NOMO-1 (cell line): Measurements from ENCODE around the gene PFN3.

Experiments
- DNase-seq, 2 experiments: peaks; one replicate each; lab custom pipeline; 2025; ENCODE audit not compliant: unreplicated experiment in 2 of 2; lab: John Stamatoyannopoulos, UW

PFN3 gene

DNA sequence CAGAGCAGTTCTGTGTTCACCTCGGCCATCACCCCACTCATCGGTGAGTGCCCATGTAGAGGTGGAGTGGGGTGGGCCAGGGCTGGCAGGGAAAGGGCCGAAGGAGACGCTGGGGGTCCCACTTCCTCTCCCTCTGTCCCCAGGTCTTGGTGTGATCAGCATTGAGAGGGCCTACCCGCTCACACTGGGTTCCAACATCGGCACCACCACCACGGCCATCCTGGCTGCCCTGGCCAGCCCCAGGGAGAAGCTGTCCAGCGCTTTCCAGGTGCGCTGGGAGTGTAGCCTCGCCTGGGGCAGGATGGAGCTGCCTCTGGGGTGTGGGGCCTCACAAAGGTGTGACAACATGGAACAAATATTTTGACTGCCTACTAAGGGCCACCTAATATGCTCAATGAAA is 3.7 kb downstream of the PFN3 start:
- DNase-seq, result no peak

DNA sequence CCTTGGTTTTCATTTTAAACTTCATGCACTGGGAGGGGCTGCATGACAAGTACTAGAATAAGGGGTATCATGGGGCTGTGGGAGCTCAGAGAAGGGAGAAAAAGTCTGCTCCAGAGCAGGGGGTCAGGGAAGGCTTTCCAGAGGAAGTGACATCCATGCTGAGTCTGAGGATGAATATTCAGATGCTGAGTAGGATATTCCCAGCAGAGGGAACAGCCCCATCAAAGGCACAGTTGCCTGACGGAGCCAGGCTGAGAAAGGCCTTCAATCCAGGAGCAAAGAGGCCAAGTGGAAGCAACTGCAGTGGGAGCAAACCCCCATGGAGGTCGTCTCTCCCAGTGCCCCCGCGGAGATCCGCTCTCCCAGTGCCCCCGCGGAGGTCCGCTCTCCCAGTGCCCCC is 4.4 kb downstream of the PFN3 start:
- DNase-seq, result no peak

DNA sequence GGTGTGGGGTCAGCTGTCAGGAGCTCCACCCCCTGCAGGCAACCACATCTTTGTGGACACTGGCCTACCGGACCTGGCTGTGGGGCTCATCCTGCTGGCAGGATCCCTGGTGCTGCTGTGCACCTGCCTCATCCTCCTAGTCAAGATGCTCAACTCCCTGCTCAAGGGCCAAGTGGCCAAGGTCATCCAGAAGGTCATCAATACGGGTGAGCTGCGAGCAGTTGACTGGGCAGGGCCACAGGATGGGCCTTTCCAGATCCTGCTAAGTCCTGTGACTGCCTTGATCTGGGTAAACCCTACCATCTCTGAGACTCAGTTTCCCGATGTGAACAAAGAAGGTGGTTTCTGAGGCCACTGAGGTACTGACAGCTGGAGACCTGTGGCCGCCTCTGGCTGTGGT is 6.5 kb downstream of the PFN3 start:
- no peak for DNase-seq

DNA sequence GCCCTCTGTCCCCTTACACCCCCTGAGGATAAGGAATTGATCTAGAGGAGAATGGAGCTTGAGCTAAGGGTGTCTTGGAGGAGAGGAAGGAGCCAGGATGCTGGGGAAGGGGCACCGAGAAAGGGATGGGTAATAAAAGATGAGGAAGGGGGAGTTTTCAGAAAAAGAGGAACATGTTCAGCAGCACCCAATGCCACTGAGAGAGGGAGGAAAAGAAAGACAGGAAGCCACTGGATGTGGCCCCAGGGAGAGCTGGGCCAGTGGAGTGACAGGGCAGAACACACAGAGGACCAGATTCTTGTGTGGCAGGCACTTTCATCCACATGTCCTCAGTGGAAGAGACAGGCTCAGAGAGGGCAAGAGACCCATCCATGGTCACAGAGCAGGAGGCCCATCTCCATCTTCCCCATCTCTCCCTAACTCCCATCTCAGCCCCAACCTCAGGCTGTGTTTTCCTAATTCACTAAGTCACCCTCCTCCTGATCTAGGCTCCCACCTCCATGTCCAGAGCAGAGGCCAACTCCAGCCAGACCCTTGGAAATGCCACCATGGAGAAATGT is 7.2 kb downstream of the PFN3 start:
- DNase-seq, result peak in 1 of 2 experiments; percentile 21

DNA sequence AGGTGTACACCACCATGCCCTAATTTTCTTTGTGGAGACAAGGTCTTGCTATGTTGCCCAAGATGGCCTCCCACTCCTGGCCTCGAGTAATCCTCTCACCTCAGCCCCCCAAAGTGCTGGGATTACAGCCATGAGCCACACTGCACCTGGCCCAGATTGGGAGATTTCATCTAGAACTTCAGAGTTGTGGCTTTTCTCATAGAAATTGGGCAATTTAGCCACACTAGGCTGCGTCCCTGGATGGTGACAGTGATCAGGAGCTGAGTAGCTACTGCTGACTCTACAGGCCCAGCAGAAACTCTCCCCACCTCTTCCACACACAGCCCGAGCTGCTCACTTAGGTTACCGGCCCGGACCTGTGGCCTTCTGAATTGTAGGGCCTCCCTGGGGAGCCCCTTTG is 7.7 kb downstream of the PFN3 start:
- DNase-seq, result no peak

DNA sequence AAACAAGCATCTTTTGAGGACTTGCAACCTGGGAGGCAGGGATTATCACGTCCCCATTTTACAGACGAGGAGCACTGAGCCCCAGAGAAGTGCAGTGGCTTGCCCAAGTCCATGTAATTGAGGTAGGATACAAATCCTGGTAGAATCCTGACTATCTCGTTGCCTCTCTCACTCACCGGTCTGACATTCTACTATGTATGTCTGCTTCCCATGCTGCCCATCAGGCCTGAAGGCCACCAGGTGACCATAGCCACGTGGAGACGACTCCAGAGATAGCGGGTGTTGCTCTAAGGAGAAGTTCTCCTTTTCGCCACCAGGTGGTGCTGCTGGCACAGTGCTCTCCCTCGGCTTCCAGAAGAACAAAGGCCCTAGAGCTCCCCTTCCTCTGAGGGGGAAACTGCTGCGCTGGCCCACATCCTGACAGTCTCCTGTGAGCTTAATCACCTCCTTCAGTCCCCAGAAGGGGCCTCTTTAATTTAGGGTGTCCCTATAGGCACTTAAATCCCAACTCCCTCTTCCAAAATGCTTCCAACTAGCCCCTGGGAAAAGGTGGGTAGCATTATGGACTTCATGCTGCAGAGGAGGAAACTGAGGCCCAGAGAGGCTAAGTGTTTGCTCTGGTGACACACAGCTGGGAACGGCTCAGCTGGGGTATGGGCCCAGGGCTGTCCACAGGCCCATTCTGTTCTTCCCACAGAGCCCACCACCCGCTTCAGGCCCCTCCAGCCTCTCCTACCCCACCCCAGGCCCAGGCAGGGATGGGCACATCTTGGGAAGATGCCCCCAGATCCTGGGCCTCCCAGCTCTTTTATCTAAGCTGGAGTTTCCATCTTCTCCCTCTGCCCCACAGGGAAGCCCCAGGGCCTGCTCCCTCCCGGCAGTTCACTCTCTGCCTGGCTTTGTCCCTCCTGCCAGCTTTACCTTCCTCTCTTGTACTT is 9.8 kb downstream of the PFN3 start:
- DNase-seq, result peak; percentile 58 to 82

DNA sequence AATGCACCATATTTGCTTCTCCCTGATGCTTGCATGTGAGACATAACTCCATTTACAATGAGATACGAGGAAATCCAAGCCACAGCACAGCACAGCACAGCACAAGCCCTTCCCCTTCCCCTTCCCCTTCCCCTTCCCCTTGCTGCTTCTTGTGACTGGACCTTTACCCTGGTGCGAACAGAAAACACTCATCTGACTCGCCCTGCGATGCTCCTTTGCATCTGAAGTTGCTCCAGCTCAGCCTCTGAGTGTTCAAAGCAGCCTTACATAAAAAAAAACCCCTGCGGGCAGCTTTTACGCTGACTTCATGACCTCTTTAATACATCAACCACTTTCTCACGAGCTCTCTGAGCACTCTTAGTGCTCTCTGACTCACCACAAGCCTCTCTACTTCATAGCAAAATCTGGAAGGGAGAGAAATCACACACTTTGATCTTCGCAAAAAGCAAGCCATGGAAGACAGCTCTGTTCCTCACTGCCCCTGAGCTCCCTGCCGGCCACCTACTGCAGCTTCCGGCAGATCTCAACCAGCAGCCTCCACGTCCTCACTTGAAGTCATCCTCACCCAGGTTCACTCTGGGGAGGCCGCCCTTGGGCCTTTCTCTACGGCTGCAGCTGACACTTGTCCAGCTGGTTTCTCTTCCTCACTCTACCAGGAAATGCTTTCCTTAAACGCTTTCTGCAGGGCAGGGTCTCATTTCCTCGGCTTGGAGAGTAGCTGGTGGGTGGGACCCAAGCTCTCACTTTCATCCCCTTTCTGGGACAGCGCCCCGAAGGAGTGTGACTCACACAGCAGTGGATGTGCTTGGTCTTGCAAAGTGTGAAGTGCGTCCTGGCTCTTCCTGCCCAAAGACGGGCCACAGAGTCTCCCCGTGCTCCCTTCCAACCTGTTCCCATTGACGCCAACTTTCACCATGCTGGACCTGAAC is 11.0 kb downstream of the PFN3 start:
- peak; percentile 72 to 82 for DNase-seq

DNA sequence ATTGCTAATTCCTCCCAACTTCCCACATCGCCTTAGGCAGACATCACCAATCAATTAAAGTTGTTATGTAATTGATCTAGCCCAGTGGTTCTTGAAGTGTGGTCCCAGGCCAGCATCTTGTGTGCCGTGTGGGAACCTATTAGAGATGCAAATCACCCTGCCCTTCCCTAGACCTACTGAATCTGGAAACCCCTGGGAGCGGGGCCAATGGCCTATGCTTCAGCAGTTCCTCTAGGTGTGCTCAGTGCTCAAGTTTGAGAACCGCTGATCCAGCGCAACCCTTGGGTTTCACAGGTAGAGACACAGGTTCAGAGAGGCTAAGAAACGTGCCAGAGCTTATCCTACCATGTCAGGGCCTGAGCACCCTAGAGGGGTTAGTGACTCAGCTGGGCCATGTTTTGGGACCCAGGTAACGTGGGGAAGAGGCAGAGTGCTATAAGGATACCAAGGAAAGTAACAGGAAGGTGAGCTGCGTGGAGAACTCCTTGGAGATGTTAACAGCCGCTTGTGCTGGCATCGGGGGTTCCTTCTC is 11.9 kb downstream of the PFN3 start:
- DNase-seq, result no peak

DNA sequence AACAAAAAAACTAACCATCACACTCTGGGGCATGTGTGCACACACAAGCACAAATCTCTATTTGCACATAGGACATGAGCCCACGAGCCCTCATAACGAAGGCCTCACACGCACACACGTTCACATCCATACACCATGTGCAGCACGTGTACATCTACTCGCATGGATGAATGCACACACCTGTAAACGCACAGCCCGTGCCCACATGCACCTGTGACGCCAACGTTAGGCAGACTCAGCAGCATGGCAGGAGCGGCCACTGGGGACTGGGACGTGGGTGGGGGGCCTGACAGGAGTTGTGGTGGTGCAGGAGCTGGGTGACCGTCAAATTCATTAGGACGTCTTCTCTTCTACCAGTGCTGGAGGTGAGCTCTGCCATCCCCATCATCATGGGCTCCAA is 13.1 kb downstream of the PFN3 start:
- no peak for DNase-seq

DNA sequence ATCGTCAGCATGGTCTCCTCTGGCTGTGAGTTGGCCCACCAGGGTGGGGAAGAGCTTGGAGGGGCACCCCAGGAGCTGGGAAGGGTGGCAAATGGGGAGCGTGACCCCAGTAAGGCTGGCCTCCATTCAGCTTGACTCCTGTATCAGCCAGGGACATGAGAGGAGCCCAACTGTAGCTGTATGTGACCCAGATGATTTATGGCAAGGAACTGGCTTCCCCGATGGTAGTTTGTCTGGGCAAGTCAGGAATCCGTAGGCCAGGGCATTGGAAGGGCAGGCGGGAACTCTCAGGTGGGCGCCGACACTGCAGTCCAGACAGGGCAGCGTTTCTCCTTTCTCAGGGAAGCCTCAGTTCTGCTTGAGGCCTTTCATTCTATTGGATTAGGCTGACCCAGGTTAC is 13.9 kb downstream of the PFN3 start:
- no peak for DNase-seq

DNA sequence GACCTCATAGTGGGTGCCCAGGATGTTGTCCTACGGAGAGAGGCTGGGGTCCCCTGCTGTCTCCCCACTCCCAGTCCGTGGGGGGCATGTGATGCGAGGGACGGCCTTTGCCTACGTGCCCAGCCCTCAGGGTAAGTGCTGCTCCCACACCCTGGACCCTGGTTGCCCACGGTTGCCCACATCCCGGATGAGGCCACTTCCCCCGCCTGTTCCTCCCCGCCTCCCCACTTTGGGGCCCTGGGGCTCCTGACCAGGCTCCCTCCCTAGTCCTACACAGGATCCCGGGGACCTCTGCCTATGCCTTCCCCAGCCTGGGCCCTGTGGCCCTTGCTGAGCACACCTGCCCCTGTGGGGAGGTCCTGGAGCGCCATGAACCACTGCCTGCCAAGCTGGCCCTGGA is 14.7 kb downstream of the PFN3 start:
- DNase-seq, result no peak

DNA sequence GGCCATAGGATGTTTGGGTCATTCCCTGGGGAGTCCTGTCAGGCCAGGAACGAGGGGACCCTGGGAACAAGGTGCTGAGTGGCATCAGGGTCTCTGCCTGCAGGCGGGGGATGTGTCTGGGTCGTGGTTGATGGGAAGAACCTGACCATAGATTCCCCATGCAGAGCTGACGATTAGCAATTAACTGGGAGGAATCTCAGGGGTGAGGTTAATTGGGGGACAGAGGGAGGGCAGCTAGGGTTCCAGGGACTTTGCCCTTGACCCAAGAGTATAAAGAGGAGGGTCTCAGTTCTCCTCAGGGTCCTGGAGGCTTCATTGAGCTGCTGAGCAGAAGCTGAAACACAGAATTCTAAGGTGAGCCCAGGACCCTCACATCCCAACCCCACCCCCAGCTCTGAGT is 16.3 kb downstream of the PFN3 start, which contains the start of gene SLC34A1:
TSS of gene SLC34A1 (plus strand) at position 301 of the 400 bp plus-strand sequence. CDS start 1,308 bp downstream, outside the sequence.
- no peak for DNase-seq

DNA sequence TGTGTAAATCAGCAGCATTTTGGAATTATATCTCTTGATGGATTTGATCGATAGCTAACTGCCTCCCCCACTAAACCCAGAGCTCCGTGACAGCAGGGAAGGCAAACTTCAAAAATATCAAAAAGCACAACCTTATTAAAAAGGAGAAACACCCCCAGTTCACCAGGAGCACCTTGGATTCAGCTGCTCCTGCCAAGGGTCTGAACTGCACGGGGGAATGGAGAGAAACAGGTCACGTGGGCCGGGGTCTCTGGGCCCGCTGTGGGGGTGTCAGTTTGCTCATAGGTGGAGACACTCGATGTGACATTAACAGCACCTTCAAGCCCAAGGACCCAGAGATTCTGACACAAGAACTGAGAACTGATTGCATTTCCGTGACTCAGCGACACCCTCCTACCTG is 17.3 kb downstream of the PFN3 start:
- DNase-seq, result no peak

DNA sequence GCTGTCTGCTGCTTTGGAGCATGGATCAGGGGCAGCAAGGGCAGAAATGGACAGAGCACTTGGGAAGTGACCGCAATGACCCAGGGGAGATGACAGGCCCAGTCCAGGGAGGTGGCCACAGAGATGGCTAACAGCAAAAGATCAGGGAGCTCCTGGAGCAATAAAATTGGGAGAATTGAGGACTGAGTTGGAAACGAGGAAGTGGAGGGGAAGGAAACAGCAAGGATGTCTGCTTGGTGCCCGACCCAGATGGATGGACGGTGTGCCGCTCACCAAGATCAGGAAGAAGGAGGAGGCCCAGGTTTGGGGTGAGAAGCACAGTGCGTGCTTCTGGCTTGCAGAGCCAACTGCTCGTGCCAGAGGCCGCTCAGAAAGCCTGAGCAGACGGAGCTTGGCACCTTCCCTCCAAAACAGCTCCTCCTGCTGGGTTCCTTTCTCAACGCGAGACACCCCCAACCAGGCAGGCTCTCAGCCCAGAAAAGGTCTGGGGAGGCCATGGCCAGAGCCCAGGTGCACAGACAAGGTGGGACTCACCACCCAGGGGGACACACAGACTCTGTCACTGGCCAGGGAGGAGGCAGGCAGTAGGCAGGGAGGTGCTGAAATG is 17.9 kb downstream of the PFN3 start:
- no peak for DNase-seq

DNA sequence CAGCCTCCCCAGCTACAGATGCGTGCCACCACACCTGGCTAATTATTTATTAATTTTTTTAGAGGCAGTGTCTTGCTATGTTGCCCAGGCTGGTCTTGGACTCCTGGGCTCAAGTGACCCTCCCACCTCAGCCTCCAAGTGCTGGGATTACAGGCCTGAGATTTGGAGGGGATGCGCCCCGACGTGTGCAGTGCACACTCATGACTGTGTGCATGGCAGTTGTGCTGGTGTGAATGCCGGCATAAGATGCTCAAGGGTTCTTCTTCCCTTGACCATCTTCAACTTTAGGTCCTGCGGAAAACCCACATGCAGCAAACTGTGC is 19.7 kb downstream of the PFN3 start:
- no peak for DNase-seq

DNA sequence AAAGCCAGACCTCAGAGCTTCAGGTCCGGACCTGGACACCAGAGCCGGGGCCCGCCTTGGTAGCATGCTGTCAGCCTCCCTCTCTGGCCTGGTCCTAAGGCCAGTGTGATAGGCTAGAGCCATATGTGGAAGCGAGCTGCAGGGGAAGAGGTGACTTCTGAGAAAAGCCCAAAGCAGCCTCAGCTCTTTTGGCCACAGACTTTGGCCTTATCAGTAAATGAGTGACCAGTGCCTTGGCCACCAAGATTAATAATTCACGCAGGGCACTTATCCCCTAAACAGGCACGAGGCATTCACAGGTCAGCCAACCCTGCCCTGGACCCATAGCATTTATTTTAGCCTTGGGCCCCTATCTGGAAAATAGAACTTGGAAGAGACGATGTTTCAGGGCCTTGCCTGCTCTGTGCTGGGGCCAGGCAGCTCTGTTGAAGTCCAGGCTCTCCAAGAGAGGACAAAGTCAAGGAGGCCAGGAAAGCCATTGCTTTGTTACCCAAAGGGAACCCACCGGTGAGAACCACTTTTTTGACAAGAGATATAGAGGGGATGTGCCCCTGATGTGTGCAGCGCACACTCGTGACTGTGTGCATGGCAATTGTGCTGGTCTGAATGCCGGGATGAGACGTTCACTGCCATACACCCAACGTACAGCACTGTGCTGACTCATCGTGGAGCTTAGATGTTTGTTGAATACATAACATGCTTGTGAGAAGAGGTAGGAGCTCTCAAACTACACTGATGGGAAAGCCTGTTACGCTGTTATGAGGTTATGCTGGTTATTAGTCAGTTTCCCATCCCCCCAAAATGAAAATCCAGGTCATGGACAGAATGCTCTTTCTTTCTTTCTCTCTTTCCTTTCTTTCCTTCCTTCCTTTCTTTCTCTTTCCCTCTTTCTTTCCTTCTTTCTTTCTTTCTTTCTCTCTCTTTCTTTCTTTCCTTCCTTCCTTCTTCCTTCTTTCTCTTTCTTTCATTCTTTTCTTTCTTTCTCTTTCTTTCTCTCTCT is 21.3 kb downstream of the PFN3 start:
- no peak for DNase-seq

DNA sequence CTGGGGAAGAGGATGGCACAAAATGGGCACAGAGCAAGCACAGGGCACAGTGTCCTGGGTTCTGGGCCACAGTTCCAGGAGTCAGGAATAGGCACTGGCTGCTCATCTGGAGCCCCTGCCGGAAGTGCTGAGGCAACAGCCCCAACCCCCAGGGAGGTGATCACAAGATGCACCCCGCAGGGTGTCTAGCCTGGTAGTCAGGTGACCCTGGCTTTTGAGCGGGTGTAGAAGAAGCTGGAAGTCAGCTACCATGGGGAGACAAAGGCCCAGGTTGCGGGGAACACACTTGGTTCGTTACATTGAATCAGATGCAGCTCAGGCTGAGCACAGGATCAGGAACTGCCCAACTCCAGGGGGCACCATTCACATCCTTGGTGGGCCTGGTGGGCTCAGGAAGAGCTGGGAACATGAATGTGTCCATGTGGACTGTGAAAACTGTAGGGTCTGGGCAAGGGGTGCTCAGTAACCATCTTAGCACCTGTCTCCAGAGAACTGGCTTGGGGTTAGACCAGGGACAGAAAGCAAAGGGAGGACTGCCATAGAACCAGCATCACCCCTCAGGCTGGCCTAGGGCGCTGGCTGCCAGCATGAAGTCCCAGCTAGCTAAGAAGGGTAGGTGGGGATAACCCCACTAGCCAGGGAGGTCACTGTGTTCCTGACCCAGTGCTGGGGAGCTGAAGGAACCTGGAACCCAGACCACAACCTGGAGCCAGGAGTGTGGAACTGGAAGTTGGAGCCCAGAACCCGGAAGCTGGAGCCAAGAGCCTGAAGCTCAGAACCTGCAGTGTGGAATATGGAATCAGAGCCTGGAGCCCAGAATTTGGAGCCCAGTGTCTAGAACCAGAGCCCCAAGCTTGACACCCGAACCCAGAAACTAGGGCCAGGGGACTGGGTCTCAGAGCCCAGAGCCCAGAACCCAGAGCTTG is 22.3 kb downstream of the PFN3 start:
- DNase-seq, result no peak

DNA sequence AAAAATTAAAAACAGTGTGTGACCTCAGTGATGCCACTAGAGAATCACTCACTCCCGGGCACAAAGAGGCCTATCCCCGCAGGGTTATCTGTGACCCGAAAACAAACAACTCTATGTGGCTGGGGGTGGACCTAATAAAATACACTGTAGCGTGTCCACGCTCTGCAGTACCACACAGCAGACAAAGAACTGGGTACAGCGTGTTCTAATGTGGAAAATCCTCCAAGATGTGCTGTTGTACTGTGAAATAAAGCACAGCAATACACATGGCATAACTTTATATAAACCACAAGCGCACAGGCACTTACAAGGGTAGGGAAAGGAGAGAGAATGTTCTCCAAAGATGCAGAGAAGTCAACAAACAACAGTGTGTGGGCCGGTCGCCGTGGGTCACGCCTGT is 24.4 kb downstream of the PFN3 start:
- no peak for DNase-seq
